PFSK-1 (cell line): ENCODE results near the gene TMA7B.

ENCODE experiments used
- FOXP2 ChIP-seq: optimal IDR thresholded peaks from 2 replicates; pipeline ENCODE3; 2011; ENCODE audit warnings: borderline replicate concordance, control low read depth, inconsistent platforms; ENCODE audit not compliant: insufficient read depth; ENCODE audit errors: extremely low read length, extremely low read depth
- POLR2AphosphoS5 ChIP-seq: IDR thresholded peaks from 2 replicates; pipeline ENCODE4 v1.6.1; 2012; ENCODE audit warnings: low read depth, mild to moderate bottlenecking, control low read depth, low read length, moderate library complexity
- SIN3A ChIP-seq: IDR thresholded peaks from 2 replicates; pipeline ENCODE4 v1.6.1; 2012; ENCODE audit warnings: mild to moderate bottlenecking, low read length, moderate library complexity, borderline replicate concordance; ENCODE audit not compliant: insufficient read depth
- TAF1 ChIP-seq: IDR thresholded peaks from 2 replicates; pipeline ENCODE4 v1.6.1; 2012; ENCODE audit warnings: low read length, control low read depth, borderline replicate concordance; ENCODE audit not compliant: insufficient read depth
- TF ChIP-seq, protein P1 (sequence below), 2 experiments: IDR thresholded peaks; 2 replicates each; pipeline versions ENCODE4 v1.6.1 to v1.8.0; 2011 to 2012; ENCODE audit warnings: low read depth in 2 of 2, low read length in 2 of 2, control low read depth in 1 of 2, inconsistent platforms in 1 of 2, mild to moderate bottlenecking in 1 of 2, moderate library complexity in 1 of 2; ENCODE audit not compliant: insufficient read depth in 1 of 2

The TMA7B gene

DNA sequence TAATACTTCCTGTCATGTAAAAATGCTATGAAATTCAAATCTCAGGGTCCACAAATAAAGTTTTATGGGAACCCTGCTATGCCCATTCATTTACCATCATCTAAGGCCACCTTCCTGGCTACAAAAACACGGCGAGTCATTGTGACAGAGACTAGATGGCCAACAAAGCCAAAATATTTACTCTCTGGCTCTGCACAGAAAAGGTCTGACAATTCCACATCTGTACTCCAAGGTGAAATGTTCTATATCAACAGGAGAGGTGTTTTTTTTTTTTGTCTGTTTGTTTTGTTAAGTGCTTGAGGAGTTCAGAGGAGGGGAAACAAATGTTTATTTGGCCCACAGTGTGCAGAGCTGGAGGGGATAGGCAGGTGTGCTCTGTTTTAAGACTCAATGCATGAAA lies 18.6 kb upstream of the TMA7B start:
- TF ChIP-seq, protein P1, sequence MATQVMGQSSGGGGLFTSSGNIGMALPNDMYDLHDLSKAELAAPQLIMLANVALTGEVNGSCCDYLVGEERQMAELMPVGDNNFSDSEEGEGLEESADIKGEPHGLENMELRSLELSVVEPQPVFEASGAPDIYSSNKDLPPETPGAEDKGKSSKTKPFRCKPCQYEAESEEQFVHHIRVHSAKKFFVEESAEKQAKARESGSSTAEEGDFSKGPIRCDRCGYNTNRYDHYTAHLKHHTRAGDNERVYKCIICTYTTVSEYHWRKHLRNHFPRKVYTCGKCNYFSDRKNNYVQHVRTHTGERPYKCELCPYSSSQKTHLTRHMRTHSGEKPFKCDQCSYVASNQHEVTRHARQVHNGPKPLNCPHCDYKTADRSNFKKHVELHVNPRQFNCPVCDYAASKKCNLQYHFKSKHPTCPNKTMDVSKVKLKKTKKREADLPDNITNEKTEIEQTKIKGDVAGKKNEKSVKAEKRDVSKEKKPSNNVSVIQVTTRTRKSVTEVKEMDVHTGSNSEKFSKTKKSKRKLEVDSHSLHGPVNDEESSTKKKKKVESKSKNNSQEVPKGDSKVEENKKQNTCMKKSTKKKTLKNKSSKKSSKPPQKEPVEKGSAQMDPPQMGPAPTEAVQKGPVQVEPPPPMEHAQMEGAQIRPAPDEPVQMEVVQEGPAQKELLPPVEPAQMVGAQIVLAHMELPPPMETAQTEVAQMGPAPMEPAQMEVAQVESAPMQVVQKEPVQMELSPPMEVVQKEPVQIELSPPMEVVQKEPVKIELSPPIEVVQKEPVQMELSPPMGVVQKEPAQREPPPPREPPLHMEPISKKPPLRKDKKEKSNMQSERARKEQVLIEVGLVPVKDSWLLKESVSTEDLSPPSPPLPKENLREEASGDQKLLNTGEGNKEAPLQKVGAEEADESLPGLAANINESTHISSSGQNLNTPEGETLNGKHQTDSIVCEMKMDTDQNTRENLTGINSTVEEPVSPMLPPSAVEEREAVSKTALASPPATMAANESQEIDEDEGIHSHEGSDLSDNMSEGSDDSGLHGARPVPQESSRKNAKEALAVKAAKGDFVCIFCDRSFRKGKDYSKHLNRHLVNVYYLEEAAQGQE (IDR thresholded peaks at IDR 0.05; ENCODE audit: insufficient read depth in 1 of 2, low read depth in 2 of 2, low read length in 2 of 2): no peak
- TF ChIP-seq SIN3A: no peak
- TF ChIP-seq TAF1: no peak
- no peak for TF ChIP-seq POLR2AphosphoS5
- TF ChIP-seq FOXP2: no peak

DNA sequence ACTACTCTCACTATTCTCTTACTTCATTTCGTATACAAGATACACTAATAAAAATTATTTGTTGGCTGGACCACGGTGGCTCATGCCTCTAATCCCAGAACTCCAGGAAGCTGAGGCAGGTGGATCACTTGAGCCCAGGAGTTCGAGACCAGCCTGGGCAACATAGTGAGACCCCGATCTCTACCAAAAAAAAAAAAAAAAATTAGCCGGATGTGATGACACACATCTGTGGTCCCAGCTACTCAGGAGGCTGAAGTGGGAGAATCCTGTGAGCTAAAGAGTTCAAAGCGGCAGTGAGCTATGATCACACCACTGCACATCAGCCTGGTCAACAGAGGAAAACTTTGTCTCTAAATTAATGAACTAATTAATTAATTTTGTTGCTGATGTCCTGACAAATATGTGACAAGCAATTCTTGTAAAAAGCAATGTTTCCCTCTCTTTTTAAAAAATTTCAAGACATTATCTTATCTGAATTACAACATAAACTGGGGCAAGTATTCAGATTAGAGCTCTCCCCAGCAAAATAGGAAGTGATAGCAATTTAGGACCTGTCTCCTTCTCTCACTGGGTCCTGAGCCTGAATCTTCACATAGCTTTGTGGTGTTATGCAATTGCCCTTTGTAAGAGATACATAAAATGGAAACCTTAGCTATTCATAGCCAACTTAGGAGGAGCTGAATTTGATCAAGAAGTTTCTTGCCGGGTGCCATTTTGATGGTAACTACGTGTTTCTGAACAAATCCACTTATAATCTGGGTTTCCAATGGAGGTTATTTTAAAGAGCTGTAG lies 17.6 kb upstream of the TMA7B start:
- TF ChIP-seq SIN3A (no peak), TAF1 (no peak), FOXP2 (no peak), POLR2AphosphoS5 (no peak)
- TF ChIP-seq, protein P1 (IDR thresholded peaks at IDR 0.05; ENCODE audit: insufficient read depth in 1 of 2, low read depth in 2 of 2, low read length in 2 of 2): no peak

DNA sequence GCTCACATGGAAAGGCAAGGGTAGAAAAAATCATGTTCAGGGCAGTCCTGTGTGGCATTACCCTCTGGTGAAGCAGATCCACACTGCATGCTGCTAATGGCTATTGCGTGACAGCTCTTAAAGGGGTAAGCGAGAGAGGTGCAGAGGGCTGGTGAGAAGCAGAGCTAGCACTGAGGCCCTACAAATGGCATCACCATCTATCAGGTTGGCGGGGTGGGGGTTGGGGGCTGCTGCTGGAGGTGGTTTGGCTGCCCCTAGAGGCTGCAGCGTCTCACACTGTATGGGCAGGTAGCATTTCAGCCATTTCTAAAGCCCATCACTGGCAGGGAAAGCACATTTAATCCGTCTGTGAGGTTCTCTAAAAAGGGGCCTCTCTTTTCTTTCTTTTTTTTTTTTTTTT lies 16.9 kb upstream of the TMA7B start:
- TF ChIP-seq FOXP2: no peak
- TF ChIP-seq TAF1: no peak
- TF ChIP-seq, protein P1 (IDR thresholded peaks at IDR 0.05; ENCODE audit: insufficient read depth in 1 of 2, low read depth in 2 of 2, low read length in 2 of 2): no peak
- TF ChIP-seq SIN3A: no peak
- no peak for TF ChIP-seq POLR2AphosphoS5

DNA sequence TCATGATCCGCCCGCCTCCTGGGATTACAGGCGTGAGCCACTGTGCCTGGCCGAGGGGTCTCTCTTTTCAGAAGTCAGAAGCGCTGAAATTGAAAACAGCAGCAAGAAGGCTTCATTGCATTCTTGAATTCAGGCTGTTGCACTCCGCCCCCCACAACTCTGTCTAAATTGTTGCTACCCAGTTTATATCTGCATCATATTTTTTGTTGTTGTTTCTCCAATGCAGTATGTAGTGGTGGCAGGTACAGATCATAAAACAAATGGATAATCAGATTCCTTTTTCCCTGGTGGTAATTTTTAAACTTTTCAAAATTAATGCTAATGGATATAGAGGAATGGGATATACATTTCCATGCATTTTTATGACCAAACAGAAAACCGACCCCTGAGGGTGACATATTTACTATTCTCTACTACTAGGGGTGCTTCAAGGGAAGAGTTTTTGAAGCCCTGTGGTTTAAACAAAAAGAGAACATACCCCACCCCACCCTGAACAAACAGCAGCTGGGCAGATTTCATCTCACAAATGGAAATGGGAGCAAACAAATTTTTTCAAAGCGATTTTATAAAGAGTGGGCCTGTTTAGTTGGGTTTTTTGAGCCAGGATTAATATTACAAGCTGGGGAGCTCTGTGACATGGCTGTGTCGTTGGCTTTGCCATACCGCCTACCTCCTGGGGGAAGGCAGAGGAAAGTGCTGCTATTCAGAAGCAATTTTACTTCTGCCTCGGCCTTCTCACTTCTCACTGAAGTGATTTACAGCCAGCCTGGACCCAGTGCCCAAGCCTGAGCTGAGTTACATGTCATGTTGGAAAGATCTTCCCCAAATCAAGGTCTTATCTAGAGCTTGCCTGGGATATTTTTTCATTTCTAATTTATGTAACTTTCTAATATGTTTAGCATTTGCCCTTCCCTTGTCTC lies 16.0 kb upstream of the TMA7B start:
- TF ChIP-seq, protein P1 (IDR thresholded peaks at IDR 0.05; ENCODE audit: insufficient read depth in 1 of 2, low read depth in 2 of 2, low read length in 2 of 2): no peak
- no peak for TF ChIP-seq TAF1
- TF ChIP-seq POLR2AphosphoS5: no peak
- no peak for TF ChIP-seq SIN3A
- TF ChIP-seq FOXP2: no peak
